ENCODE results near the gene FAM89A.

The FAM89A gene

DNA sequence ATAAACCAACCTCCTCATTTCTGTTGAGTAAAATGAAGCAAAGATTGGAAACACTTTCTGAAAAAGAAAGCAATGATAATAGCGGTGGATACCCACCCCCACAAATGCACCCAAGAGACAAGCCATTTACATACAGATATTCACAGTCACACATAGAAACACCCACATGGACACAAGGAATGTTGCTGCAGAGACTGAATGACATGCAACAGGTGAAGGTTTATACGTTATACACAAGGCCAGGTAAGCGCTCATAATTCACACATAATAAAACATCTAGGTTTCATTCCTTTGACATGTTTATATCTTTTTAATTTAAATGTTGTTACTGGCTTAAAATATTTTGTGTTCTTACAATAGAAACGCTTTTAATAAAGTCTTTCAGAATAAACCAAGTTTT is 39.9 kb downstream of the FAM89A start:
- Histone ChIP-seq H3K9me2 (replicated peaks; ENCODE audit: insufficient read depth, low read length) (no peaks in the 10 kb centered on the region), H2AFZ (ENCODE audit: low read length) (no peak overlapping the region), H3K27me3 (replicated peaks; ENCODE audit: insufficient read depth, low read length) (no peaks in the 10 kb centered on the region), H3K9ac (ENCODE audit: low read length) (no peak overlapping the region), H3K4me1 (ENCODE audit: low read length) (no peaks in the 10 kb centered on the region), H4K20me1 (ENCODE audit: insufficient read depth, low read length) (no peaks in the 10 kb centered on the region), H3F3A (ENCODE audit: insufficient read depth, low read length) (no peaks in the 10 kb centered on the region), H3K4me2 (ENCODE audit: low read depth, low read length) (no peak overlapping the region), H3K27ac (ENCODE audit: low read length) (no peak overlapping the region), H3K36me3 (replicated peaks; ENCODE audit: insufficient read depth, low read length) (peaks cover 20% of the 10 kb centered on the region; the same call in 1 of the 2 replicates), H3K9me3 (replicated peaks; ENCODE audit: insufficient read depth, low read length) (no peaks in the 10 kb centered on the region), H3K4me3 (ENCODE audit: low read length) (no peak overlapping the region), H3K79me2 (ENCODE audit: low read length) (no peaks in the 10 kb centered on the region)
- TF ChIP-seq EZH2phosphoT487 (IDR thresholded peaks at IDR 0.05; ENCODE audit: low read length) (no peak), EZH2 (optimal IDR thresholded peaks at IDR 0.05; ENCODE audit: low read depth, low read length) (no peak)
- TF ChIP-seq, protein P1, sequence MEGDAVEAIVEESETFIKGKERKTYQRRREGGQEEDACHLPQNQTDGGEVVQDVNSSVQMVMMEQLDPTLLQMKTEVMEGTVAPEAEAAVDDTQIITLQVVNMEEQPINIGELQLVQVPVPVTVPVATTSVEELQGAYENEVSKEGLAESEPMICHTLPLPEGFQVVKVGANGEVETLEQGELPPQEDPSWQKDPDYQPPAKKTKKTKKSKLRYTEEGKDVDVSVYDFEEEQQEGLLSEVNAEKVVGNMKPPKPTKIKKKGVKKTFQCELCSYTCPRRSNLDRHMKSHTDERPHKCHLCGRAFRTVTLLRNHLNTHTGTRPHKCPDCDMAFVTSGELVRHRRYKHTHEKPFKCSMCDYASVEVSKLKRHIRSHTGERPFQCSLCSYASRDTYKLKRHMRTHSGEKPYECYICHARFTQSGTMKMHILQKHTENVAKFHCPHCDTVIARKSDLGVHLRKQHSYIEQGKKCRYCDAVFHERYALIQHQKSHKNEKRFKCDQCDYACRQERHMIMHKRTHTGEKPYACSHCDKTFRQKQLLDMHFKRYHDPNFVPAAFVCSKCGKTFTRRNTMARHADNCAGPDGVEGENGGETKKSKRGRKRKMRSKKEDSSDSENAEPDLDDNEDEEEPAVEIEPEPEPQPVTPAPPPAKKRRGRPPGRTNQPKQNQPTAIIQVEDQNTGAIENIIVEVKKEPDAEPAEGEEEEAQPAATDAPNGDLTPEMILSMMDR (IDR thresholded peaks at IDR 0.05; ENCODE audit: low read length) = no peak
- no peak for DNase-seq

DNA sequence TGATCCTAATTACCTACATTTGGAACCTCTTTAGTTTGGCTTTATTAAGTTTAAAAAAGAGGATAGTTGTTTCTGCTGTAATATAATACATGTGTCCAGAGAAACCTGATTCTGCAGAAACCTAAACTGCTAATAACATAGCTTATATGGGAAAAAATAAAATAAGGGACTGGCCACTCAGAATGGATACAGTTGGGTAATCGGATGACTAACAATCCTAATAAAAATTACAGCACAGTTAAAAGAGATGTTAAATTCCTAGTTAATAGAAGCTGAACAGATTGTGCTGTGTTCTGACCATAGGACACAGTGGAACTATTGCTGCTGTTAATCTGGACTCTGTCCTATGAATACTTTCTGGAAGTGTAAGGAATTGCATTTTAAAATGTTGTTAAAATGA is 45.2 kb downstream of the FAM89A start:
- H3K36me3 ChIP-seq (replicated peaks; ENCODE audit: insufficient read depth, low read length) = peaks cover 15% of the 10 kb centered on the region; the same call in 1 of the 2 replicates

DNA sequence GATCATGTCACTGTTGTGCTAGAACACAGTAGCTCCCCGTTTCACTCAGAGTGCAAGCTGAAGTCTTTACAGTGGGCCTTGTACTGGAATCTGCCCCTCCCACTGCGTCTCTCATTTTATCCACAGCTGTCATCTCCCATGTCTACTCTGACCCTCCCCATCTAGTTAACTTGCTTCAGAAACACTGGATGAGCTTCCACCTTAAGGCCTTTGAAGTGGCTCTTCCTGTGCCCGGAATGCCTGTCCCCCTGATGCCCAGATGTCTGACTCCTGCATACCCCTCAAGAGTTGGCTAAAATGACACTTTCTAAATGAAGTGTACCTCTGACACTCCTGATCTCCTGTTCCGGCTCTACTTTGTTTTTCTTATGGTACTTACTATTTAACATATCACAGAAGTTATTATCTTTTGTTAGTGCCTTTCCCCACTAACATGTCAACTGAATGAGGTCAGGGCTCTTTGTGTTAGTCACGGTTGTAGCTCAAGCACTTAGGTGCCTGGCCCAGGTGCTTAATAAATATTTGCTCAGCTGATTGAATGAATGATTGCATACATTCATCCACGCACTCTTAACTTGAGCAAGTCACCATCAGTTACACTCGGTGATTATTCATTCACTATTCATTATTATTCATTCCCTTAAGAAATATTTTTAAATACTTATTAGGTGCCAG is 47.8 kb downstream of the FAM89A start:
- no peak overlapping the region for H3K4me3 ChIP-seq (ENCODE audit: low read length)
- H3K79me2 ChIP-seq (ENCODE audit: low read length) = peaks cover 10% of the 10 kb centered on the region
- peaks cover 4% of the 10 kb centered on the region; the same call in 1 of the 2 replicates for H4K20me1 ChIP-seq (ENCODE audit: insufficient read depth, low read length)
- TF ChIP-seq EZH2 (optimal IDR thresholded peaks at IDR 0.05; ENCODE audit: low read depth, low read length) (no peak), EZH2phosphoT487 (IDR thresholded peaks at IDR 0.05; ENCODE audit: low read length) (no peak)
- TF ChIP-seq, protein P1 (IDR thresholded peaks at IDR 0.05; ENCODE audit: low read length) = no peak
- no peak overlapping the region for H3K9ac ChIP-seq (ENCODE audit: low read length)
- H2AFZ ChIP-seq (ENCODE audit: low read length) = no peak overlapping the region
- H3K36me3 ChIP-seq (replicated peaks; ENCODE audit: insufficient read depth, low read length) = peaks cover 9% of the 10 kb centered on the region; the same call in 1 of the 2 replicates
- no peaks in the 10 kb centered on the region for H3K9me3 ChIP-seq (replicated peaks; ENCODE audit: insufficient read depth, low read length)
- H3K4me2 ChIP-seq (ENCODE audit: low read depth, low read length) = no peak overlapping the region
- no peak for DNase-seq
- no peaks in the 10 kb centered on the region for H3K27me3 ChIP-seq (replicated peaks; ENCODE audit: insufficient read depth, low read length)
- no peaks in the 10 kb centered on the region for H3K9me2 ChIP-seq (replicated peaks; ENCODE audit: insufficient read depth, low read length)
- H3F3A ChIP-seq (ENCODE audit: insufficient read depth, low read length) = no peaks in the 10 kb centered on the region
- H3K4me1 ChIP-seq (ENCODE audit: low read length) = no peaks in the 10 kb centered on the region
- H3K27ac ChIP-seq (ENCODE audit: low read length) = no peak overlapping the region

More for the DNA sequence above, 45.2 kb downstream of the FAM89A start:
- no peak overlapping the region for H2AFZ ChIP-seq (ENCODE audit: low read length)
- H3K9ac ChIP-seq (ENCODE audit: low read length) = no peak overlapping the region
- no peaks in the 10 kb centered on the region for H3K27me3 ChIP-seq (replicated peaks; ENCODE audit: insufficient read depth, low read length)
- no peak overlapping the region for H3K27ac ChIP-seq (ENCODE audit: low read length)
- DNase-seq = no peak
- H3K9me3 ChIP-seq (replicated peaks; ENCODE audit: insufficient read depth, low read length) = no peaks in the 10 kb centered on the region
- H3K9me2 ChIP-seq (replicated peaks; ENCODE audit: insufficient read depth, low read length) = no peaks in the 10 kb centered on the region
- H3K4me1 ChIP-seq (ENCODE audit: low read length) = no peaks in the 10 kb centered on the region
- H3F3A ChIP-seq (ENCODE audit: insufficient read depth, low read length) = no peaks in the 10 kb centered on the region
- no peak overlapping the region for H3K4me2 ChIP-seq (ENCODE audit: low read depth, low read length)
- no peaks in the 10 kb centered on the region for H3K79me2 ChIP-seq (ENCODE audit: low read length)
- H3K4me3 ChIP-seq (ENCODE audit: low read length) = no peak overlapping the region
- H4K20me1 ChIP-seq (ENCODE audit: insufficient read depth, low read length) = no peaks in the 10 kb centered on the region
- TF ChIP-seq, protein P1 (IDR thresholded peaks at IDR 0.05; ENCODE audit: low read length) = no peak
- no peak for TF ChIP-seq EZH2 (optimal IDR thresholded peaks at IDR 0.05; ENCODE audit: low read depth, low read length)
- TF ChIP-seq EZH2phosphoT487 (IDR thresholded peaks at IDR 0.05; ENCODE audit: low read length) = no peak

All from MM.1S (cell line).